HG02642 (cell line): Measurements from ENCODE around the gene CD300LG.
"Not testable (repeated sequence)": the region's sequence is repeated elsewhere in the genome, so short reads cannot be mapped to it uniquely, and the experiment has no call there.

ENCODE experiments used
- ATAC-seq: cut with Tn5 transposase; IDR thresholded peaks from one replicate; pipeline ENCODE4 v1.9.1; 2021; ENCODE audit warnings: mild to moderate bottlenecking; ENCODE audit not compliant: unreplicated experiment, poor library complexity

The CD300LG gene

DNA sequence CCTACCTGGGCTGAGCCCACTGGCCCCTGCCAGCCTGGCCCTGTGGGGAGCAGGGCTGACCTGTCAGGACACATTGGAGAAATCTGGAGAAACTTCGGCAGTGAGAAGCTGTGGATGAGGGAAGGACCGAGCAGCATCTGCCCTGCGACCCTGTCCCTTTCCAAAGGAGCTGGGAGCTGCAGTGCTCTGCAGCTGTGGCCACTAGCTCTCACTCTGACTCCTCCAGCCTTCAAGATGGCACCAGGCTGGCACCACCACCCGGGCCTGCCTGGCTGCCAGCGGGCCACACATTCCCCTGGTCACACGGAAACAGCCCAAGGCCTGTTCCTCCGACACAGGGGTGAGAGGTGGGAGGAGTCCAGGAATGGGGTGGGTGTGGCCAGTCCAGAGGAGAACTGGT is 30.1 kb downstream of the CD300LG start:
- ATAC-seq, result no peak

- no peak for ATAC-seq
These were observed 30.6 kb downstream of the CD300LG start for GRCh38 chr17:43877451-43878155.

GRCh38 chr17:43878260-43879175 is 31.5 kb downstream of the CD300LG start:
- ATAC-seq, result peak; percentile 57

DNA sequence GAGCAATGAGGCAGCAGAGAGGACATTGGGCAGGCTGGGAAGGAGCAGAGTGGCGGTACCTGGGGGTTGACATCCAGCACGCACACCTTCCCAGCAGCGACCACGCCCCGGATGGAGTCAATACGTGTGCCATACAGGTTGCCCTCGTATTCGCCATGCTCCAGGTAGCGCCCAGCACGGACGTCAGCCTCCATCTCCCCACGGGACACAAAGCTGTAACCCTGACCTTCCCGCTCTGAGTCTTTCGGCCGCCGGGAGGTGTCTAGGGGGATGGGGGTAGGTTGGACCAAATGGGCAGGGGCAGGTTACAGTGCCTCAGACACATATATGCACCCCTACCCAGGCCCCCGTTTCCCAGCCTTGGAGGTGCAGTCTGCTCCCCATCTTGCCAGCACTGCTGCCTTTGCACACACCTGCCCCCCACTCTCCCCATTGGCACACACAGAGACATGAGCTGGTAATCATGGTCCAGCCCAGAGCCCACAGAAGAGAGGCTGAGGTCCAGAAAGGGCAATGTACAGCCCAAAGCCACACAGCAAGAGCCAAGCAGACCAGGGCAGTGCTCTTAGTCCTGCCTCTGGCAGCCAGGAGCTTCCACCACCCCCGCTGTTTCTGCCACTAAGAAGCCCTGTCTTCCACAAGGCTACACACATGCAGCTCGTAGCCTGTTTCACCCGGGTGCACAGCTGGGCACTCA is 32.9 kb downstream of the CD300LG start:
- ATAC-seq, result no peak

DNA sequence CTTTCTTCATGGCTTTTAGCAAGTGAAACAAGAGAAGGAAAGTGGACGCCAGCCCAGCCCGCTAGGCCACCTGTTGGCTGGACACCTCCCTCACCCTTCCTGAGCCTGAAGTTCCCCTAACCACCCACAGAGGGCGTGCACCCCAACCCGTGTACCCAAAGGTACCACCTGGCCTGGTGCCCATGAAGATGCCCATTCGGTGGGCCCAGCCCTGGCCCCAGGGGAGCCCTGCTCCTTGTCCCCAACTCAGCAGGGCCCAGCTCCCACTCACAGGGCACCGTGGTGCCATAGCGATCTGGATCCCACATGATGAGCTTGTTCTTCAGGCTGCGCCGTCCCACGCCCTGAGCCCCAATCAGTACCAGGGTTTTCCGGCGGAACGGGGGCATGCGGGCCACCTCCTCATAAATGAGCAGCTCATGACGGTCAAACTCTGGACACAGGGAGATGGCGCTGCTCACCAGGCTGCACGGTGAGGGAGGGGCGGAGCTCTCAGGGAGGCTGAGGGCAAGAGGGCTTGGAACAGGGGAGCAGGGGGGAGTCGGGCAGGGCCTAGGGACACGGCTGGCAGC is 33.5 kb downstream of the CD300LG start:
- ATAC-seq, result no peak

DNA sequence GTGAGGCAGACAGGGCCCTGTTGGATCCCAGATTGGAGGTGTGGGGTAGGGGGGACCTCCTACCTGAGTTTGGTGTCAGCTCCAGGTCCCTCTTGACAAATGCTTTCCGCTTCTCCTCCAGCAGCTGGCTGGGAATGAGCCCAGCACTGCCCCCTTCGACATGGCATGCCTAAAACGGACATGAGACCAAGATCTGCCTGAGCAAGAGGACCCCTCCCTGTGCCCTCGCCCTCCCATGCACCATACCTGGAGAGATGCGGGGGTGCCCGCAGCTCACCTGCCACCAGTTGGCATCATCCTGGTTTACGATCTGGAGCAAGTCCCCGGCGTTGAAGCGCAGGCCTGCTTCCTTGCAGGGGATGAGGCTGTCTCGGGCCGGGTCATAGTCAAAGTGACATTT is 34.2 kb downstream of the CD300LG start:
- no peak for ATAC-seq

GRCh38 chr17:43881758-43882505 is 35.0 kb downstream of the CD300LG start:
- ATAC-seq, result no peak

DNA sequence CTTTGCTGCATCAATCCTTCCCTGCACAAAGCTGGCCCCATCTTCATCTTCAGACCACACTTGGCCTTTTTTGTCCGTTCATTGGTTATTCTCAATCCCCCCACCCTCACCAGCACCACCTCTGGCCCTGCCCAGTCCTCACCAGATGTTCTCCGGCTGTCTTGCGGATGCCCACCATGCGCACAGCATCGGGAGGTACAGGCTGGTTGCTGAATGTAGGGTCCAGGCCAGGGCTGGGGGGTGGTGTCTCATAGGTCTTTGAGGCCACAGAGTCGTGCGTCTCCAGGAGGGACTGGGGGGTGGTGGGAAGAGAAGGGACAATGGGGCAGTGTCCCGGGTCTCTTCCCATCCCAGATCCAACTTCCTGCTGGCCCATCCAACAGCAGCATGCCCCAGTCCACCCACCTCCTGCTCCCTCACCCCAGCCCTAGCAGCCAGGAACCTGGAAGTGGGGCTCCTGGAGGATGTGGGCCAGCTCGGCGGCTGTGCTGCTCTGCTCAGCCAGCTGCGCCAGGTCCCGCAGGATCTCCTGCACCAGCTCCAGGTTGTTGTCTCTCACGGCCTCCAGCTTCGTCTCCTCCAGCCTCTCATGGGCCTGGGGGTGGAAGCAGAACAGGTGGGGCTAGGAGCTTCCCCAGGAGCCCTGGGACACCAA is 35.9 kb downstream of the CD300LG start:
- no peak for ATAC-seq

- no peak for ATAC-seq
These were observed 41.6 kb downstream of the CD300LG start for GRCh38 chr17:43888548-43888947.

- ATAC-seq, result no peak
These were observed 43.3 kb downstream of the CD300LG start for GRCh38 chr17:43890240-43890639.

DNA sequence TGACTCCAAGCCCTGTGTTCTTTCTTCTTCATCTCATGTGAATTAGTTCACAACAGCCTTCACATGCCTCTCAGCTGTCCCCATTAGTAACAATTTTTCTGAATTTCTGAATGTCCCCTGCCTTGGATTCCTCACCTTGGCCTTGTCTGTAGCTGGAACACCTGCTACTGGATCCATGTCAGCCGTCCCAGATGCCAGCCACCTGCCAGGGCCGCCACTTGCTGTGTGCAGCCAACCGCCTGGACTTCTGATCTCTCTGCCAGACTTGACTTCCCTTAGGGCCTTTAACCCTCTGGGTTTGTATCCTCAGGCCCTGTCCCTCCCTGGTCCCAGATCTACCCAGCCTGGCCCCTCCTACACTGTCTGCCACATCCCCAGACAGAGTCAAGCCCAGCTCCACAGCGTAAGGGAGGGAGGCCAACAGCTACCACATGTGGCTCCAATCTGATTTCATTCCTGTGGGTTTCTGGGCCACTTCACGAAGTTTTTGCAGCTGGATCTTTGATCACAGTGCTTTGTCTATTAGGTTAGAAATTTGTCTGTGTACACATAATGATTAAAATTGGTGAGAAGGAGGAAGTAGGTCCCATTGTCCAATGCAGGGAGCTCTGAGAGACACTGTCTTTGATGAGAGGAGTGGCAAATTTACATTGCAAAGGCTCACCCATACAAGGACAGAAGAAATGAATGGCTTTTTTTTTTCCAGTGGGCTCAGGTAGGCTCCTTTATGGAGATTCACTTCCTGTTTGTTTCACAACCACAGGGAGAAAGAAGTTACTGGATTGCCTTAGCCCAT is 45.1 kb downstream of the CD300LG start:
- no peak for ATAC-seq

GRCh38 chr17:43892647-43892952 is 45.6 kb downstream of the CD300LG start:
- ATAC-seq, result no peak

DNA sequence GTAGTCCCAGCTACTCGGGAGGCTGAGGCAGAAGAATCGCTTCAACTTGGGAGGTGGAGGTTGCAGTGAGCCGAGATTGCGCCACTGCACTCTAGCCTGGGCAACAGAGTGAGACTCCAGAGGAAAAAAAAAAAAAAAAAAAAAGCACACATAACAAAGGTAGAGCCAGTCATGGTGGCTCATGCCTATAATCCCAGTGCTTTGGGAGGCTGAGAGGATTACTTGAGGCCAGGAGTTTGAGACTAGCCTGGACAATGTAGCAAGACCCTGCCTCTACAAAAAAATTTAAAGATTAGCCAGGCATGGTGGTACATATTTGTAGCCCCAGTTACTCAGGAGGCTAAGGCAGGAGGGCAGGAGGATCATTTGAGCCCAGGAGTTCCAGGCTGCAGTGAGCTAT is 47.5 kb downstream of the CD300LG start:
- not testable (repeated sequence) for ATAC-seq

GRCh38 chr17:43897831-43898230 is 50.9 kb downstream of the CD300LG start:
- ATAC-seq, result no peak

- ATAC-seq, result no peak
These were observed 51.5 kb downstream of the CD300LG start for GRCh38 chr17:43898446-43898845.

- ATAC-seq, result peak; percentile 94
These were observed 53.3 kb downstream of the CD300LG start for GRCh38 chr17:43900183-43900857.

DNA sequence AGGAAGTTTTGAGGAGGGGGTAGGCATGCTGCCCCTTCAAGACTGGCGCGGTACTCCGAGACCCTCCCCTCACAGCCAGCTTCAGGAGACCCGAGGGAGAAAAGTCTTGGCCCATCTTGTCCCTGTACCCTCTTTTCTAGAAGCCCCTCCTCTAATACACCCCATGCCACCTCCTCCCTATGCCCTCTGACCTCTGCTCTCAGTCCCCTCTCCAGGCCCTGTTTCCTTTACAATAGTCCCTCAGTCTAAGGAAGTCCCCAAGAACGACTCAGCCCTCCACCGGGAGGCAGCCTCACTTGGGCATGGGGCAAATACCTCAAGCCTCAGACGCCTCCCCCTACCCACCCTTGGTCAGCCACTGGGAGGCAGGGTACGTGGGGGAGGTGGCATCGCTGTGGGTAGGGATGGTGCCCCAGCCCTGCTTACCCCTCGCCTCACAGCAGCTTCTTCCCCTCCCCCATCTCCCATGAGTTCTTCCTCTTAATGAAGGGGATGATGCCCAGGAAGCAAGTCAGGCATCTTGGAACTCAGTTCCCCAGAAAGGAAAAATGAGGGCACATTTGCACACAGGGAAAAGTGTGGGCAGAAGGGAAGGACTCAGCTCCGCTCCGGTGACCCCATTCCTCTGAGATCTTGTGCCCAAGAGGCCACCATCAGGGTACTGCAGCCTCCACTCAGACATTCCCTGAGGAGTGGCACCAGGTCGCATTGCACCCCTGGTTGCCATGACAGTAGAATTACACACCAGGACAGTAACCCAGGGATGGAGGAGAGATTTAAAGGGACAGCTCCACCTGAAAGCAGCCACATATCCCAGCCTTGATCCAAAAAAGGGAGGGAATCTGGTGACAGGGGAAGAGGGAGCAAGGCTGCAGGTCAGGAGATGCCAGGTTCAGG is 54.1 kb downstream of the CD300LG start:
- no peak for ATAC-seq
